Measurements from ENCODE around the gene LRP5. TPM values are rescaled to one million over a fixed set of nuclear protein-coding genes. Genes with fewer than 3 reads are reported as not detected.

LRP5 gene
- total and polyA plus RNA-seq, 2 experiments from 2014 or later = 26.9 to 51.1 TPM

GRCh38 chr11:68431984-68432645 lies 119.7 kb downstream of the LRP5 start (continued):
- no peak for TF ChIP-seq CTCF (conservative IDR thresholded peaks at IDR 0.05; ENCODE audit: low read depth in 2 of 2)
- TF ChIP-seq NANOG (IDR thresholded peaks at IDR 0.05; ENCODE audit: borderline replicate concordance) = no peak
- no peak for TF ChIP-seq STAT1 (IDR thresholded peaks at IDR 0.05; ENCODE audit: unreplicated experiment)
- no peak for TF ChIP-seq ETS1 (IDR thresholded peaks at IDR 0.05)

GRCh38 chr11:68432874-68433273 lies 120.5 kb downstream of the LRP5 start:
- Histone ChIP-seq H3K4me2 (no peak overlapping the region), H3K79me2 (replicated peaks; ENCODE audit: insufficient read depth) (no peaks in the 10 kb centered on the region), H3K9me2 (ENCODE audit: insufficient read depth) (no peaks in the 10 kb centered on the region), H3F3A (replicated peaks; ENCODE audit: low read depth) (no peaks in the 10 kb centered on the region), H2AFZ (no peak overlapping the region), H3K4me3 (no peak overlapping the region), H4K20me1 (replicated peaks; ENCODE audit: insufficient read depth) (no peaks in the 10 kb centered on the region; the same call in 1 of the 2 replicates), H3K4me1 (ENCODE audit: insufficient read depth) (no peaks in the 10 kb centered on the region), H3K27me3 (ENCODE audit: insufficient read depth) (no peaks in the 10 kb centered on the region), H3K36me3 (ENCODE audit: insufficient read depth) (peaks cover 6% of the 10 kb centered on the region; the same call in 1 of the 2 replicates), H3K27ac (ENCODE audit: low read depth) (no peak overlapping the region)
- Mint-ChIP-seq H3K4me1 (no peaks in the 10 kb centered on the region), H3K4me3 (no peak overlapping the region), H3K27me3 (ENCODE audit: insufficient read depth, low read depth, poor library complexity) (peaks cover 14% of the 10 kb centered on the region), H3K36me3 (ENCODE audit: low read depth) (peaks cover 29% of the 10 kb centered on the region), H3K27ac (no peak overlapping the region), H3K9me3 (peaks cover 18% of the 10 kb centered on the region)
- ATAC-seq (no peak), DNase-seq (ENCODE audit: low spot score) (no peak)
- TF ChIP-seq CTCF (conservative IDR thresholded peaks at IDR 0.05; ENCODE audit: low read depth in 2 of 2) (peak in 1 of 2 experiments; percentile 40; a peak in 1 of 4 replicates), REST (IDR thresholded peaks at IDR 0.05; ENCODE audit: unreplicated experiment) (no peak)
